GM13977 (cell line): ENCODE measurements around the gene NLRC3.

Source experiments
- DNase-seq: peaks from one replicate; pipeline ENCODE4 v3.0.0; 2012; ENCODE audit warnings: low spot score
- in situ Hi-C: fragments of 300-500 bp; cut with MboI; formaldehyde crosslinking; loops from one replicate; pipeline ENCODE4 v1.12.0; 2022; ENCODE audit warnings: low sequenced_read_pairs, low pct_unique_long_range_greater_than_20kb, mixed read lengths, inconsistent platforms; ENCODE audit not compliant: unreplicated experiment
- TF ChIP-seq, protein P1 (sequence below): IDR thresholded peaks from 2 replicates; pipeline ENCODE4 v1.5.1; 2012; ENCODE audit warnings: mild to moderate bottlenecking, control low read depth; ENCODE audit not compliant: insufficient read depth; ENCODE audit errors: extremely low read depth, missing control alignments

The NLRC3 gene

DNA sequence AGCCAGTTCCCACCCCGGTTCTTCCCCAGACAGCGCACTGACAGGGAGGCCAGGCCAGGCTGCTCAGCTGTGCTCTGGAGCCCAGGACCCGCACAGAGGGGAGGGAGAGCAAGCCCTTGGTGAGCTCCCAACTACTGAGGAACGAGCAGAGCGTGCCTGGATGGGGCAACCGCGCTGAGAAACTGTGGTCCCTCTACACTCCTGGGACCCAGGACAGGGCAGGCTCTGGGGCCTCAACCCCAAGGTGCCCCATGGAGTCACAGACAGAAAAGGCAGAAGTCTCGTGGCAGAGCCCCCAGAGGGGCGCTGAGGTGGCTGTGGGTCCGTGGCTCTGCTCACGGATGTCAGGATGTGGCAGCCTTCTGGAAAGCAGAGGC is 17.9 kb upstream of the NLRC3 start:
- in situ Hi-C loops = no loop called here
- TF ChIP-seq, protein P1, sequence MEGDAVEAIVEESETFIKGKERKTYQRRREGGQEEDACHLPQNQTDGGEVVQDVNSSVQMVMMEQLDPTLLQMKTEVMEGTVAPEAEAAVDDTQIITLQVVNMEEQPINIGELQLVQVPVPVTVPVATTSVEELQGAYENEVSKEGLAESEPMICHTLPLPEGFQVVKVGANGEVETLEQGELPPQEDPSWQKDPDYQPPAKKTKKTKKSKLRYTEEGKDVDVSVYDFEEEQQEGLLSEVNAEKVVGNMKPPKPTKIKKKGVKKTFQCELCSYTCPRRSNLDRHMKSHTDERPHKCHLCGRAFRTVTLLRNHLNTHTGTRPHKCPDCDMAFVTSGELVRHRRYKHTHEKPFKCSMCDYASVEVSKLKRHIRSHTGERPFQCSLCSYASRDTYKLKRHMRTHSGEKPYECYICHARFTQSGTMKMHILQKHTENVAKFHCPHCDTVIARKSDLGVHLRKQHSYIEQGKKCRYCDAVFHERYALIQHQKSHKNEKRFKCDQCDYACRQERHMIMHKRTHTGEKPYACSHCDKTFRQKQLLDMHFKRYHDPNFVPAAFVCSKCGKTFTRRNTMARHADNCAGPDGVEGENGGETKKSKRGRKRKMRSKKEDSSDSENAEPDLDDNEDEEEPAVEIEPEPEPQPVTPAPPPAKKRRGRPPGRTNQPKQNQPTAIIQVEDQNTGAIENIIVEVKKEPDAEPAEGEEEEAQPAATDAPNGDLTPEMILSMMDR = no peak
- DNase-seq = peak; percentile 23

DNA sequence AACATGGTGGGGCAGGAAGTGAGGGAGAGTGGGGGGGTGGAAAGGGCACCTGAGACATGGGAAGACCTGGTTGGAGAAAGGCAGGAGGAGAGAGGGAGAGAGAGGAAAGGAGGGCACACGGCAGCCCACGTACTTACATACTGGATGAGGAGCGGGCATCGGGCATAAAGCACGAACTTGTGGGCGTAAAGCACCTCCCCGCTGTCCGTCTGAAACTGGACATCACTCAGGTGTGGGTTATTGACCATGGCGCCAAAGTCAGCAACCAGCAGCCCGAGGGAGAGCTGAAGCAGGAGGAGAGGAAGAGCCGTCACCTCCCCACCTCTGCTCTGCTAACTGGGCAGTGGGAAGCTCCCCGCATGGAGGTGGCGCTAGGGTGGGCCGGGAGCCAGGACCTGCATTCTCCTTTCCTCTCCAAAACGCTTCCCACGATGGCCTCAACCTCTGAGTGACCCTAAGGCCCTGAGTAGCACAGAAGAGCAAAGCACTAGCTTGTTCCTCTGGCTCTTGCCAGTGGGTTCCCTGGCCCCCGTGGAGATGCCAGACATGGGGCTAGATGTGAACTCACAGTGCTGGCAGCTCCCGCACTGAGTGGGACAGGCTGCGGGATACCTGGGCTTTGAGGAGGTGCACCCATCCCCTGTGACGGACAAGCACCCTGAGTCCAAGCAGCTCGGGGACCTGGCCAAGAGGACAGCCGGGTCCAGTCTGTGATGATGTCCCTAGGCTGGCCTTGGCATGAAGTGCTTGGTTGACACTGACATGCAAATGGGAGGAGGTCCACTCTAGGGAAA is 17.3 kb upstream of the NLRC3 start:
- in situ Hi-C loops = no loop called here
- TF ChIP-seq, protein P1 = no peak
- DNase-seq = peak; percentile 26

DNA sequence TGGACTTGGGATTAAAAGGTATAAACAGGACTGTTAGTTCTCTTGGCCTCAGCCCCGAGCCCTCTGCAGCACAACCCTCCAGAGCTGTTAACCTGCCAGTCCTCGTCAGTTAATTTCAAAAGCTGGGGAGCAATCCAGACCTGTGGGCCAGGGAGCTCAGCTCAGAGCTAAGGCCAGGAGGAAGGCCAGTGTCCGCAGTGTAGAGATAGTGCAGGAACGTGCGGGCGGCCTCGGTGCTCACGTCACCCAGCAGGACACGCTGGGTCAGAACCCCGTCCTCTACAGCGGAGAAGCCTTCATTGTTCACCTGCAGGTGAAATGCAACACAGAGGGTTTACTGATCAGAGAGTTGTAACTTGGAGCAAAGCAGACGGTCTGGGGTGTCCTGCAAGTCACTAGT is 15.4 kb upstream of the NLRC3 start:
- DNase-seq = no peak
- TF ChIP-seq, protein P1 = no peak
- in situ Hi-C loops = no loop called here

DNA sequence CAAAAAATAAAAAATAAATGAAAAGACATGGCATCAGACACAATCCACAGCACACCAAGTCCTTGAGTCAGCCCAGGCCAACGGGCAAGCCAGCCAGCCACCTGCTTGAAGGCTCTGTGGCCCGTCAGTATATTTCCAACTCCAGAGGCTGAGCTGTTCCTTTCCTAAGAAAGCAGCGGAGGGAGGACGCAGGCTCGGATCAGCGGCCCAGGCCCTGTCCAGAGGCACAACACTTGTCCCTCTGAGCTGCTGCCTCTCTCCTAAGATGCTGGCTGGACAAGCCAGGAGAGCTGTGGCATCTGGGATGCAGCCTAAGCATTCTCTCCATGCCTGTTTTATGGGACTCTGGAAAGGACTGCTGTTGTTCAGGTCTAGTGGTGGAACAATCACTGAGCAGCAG is 14.8 kb upstream of the NLRC3 start:
- no peak for DNase-seq
- in situ Hi-C loops = no loop called here
- TF ChIP-seq, protein P1 = no peak

DNA sequence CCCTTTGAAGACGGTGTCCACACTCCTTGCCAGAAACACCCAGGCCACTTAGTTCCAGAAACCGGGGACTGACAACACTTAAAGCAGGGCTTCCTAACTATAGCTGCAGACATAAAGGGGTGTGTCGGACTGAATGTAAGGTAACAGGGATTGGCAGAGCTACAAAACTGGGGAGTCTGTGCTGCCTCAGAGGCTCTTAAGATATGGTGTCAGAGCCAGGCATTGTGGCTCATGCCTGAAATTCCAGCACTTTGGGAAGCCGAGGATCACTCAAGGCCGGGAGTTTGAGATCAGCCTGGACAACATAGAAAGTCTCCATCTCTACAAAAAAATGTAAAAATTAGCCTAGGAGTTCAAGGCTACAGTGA is 14.2 kb upstream of the NLRC3 start:
- in situ Hi-C loops = no loop called here
- TF ChIP-seq, protein P1 = no peak

DNA sequence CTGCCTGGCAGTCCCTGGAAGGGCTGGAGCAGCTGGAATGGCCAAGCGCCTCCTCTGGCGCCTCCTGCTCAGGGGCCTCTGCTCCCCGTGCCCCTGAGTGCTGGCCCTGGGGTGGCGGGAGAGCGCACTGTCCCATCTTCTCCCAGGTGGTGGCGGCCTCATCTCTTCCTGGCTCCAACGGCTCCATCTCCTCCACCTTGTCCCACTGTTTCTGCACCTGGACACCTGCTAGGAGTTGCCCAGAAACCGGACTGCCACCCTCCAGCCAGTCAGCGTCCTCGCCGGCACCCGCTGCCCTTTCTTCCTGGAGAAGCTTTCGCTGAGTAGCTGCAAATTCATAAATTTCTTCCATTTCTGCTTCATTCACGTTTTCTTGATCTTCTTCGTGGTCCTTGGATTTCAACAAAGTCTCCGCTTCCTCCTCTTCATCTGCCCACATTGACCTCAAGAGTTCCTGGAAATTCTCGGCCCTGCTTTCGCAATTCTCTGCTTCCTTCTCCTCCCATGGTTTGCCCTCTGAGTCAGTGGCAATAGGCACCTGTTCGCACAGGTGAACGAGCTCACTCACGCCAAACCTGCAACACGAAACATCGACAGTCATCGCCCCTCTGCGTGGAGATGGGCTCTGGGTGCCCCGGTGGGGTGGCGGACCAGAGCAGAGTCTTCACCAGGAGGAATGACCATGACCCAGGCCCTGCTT is 13.7 kb upstream of the NLRC3 start:
- DNase-seq = peak; percentile 19
- TF ChIP-seq, protein P1 = no peak
- in situ Hi-C loops = no loop called here

More for the DNA sequence above, 14.2 kb upstream of the NLRC3 start:
- peak; percentile 14 for DNase-seq
